Fibroblast of skin of left quadriceps (primary cell): ENCODE data around the gene SSBP4.

ENCODE experiments used
- DNase-seq, 2 experiments: peaks; one replicate each; pipeline ENCODE4 v3.0.0-alpha.2; 2013; ENCODE audit warnings: low read depth in 2 of 2

Gene SSBP4

GRCh38 chr19:18468517-18468916 lies 49.3 kb downstream of the SSBP4 start:
- no peak for DNase-seq

DNA sequence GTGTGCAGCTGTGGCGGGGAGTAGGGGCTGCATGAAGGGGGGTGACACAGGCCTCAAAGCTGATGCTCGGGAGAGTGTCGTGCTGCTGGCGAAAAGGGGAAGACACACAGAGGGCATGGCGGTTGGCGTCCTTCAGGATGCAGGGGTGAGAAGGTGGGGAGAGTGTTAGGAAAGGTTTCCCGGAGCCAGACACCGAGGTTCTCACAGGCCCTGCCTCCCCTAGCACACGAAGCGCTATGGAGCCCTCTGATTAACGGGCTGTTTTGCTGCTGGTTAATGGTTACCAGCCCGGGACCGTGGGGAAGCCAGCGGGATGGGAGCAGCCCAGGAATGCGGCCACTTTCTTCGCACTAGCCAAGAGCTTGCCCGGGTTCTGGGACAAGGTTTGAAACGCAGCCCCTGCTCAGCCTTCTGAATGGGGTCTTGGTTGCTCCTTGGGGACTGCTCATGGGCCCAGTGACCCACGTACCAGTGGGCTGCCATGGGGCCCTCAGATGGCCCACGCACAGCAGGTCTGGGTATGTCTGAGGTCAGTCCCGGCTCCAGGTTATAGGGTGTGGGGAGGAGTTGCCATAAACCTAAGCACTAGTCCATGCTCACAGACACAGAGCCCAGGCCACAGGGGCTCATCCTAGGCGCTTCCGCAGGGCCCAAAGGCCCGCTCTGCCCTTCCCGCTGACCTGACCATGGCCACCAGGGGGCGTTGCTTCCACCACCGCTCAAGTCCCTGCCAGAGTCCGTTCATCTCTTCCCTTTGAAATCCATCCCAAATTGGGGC lies 50.1 kb downstream of the SSBP4 start:
- DNase-seq = peak in 1 of 2 experiments; percentile 32

DNA sequence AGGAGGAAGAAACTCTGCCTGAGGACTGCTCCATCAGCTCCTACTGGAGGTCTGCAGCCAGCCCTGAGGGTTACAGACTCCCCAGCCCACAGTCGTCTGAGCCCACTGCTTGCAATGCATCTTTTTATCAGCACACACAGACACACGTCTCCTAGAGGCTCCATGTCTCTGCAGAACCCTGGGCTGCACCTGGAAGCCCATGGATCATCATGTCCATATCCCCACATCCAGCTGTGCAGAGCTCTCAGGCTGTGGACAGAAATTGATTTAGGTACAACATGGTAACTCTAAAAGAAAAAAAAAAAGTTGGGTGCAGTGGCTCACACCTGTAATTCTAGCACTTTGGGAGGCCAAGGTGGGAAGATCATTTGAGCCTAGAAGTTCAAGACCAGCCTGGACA lies 51.6 kb downstream of the SSBP4 start:
- no peak for DNase-seq

- DNase-seq = no peak
Observed at GRCh38 chr19:18473003-18473705, 54.0 kb downstream of the SSBP4 start.

GRCh38 chr19:18473706-18474087 lies 54.5 kb downstream of the SSBP4 start:
- DNase-seq = no peak

DNA sequence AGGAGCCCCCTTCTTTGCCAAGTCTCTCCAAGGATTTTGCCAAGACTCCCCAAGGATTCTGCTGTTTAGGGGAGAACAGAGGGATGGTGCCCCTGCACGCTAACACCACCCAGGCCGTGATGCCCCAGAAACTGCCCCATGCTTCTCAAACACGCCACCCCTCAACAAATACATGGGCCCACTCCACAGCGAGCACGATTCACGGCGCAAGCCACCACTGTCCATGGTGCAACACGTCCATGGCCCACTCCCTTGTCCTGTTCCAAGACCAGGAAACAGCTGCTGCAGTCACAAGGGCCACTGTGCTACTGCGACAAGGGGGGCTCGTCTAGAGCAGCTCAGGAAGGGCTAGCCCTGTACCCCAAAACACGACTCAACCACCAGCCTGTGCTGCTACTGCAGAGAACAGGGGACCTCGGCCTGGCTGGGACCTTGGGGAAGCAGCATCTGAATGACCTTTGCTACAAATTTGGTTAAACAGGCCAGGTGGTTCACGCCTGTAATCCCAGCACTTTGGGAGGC lies 55.2 kb downstream of the SSBP4 start:
- DNase-seq = no peak

DNA sequence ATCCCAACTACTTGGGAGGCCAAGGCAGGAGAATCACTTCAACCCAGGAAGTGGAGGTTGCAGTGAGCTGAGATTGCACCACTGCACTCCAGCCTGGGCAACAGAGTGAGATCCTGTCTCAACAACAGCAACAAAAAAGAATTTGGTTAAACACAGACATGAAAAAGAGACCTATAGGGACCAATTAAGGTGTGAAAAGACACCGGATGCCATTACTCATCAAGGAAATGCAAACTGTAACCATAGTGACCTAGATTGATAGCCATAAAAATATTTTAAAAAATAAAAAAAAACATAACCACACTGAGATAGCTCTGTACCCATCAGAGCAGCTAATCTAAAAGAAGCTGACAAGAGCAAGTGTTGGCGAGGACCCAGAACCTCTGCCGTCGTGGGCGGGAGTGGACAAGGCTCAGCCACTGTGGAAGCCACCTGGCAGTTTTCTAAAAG lies 55.8 kb downstream of the SSBP4 start:
- no peak for DNase-seq

DNA sequence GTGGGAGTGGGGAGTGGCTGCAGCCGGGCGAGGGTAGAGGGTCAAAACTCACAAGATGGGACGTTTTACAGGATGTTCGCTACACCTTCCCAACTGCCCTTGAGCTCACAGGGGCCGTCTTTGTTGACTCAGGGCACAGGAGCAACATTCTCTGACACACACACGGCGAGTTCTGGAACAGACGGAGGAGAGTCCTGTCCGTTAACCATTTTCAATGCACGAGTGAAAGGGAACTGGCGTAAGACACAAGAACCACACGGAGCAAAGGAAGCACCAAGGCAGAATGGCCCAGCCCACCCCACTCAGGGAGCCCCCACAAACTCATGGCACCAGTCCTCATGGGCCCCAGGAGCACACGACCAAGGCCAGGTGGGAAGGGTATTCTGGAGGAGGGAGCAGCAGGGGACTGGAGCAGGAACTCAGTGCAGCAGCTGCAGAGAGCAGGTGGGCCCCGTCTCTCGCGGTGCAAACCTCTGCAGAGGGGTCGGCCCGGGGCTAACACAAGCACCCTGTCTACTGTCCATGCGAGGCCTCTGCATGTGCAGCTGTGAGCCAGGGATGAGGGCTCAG lies 56.6 kb downstream of the SSBP4 start:
- DNase-seq = no peak

DNA sequence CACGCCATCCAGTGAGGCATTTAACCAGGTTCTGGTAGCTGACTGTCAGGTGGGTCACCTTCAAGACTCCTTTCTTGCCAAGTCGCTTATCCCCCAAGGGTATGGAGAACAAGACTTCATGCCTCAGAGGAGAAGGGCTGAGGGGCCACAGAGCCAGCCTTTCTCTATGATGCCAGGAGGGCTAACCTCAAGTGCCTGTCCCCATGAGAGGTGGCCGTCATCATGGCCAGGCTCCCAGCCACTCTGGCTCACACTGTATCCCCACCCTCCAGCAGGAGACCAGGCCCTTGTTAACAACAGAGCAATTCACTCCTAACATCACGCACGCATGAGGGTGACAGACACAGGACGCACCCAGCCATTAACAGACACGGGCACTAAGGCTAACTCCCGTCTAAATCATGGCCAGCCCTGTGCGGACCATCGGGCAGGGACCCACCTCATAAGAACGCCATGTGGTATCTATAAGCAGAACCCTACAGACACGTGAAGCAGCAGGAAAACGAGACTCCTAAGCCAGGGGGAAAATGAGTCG lies 57.4 kb downstream of the SSBP4 start:
- no peak for DNase-seq

DNA sequence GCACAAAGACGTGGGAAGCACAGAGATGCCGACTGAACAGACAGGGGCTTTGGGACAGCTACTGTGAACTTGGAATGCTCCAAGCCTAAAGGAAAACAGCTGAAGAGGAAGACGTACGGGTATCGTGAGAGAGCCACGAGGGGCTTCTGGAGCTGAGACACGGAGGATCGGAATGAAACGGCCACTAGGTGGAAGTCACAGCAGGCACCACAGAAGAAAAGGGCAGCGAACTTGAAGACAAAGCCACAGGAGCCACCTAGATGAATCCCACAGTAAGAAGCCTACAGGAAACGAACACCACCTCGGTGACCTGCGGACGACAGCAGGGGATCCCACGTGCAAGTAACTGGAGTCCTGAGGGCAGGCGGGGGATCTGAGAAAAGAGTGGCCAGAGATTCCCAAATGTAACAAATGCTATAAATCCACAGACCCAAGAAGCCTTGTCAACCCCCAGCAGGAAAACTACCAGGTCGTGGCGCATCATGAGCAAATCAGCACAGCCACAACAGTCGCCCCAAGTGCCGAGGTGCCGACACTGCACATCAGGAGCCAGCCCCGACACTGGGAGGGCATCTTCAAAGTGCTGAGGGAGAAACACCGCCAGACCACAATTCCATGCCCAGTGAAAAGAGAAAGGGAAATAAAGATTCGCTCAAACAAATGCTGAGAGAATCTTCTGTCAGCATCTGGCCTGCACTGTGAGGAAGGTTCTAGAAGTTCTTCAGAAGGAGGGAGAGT lies 58.0 kb downstream of the SSBP4 start:
- no peak for DNase-seq

DNA sequence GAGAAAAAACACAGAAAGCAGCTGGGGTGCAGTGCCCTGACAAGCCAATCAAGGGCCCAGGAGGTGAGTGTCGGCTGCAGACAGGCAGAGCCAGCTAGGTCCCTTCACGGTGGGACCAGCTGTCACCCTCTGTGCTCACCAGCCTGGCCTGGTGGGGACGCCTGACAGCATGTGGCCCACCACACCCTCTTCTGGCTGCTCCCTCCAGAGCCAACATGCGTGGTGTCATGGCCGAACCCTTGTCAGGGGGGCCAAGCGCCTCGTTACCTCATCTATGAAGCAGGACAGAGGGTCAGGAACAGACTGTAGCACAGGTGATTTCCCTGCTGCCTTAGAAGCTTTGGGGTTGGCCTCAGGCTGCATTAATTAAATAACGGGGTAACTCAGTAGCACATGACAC lies 58.8 kb downstream of the SSBP4 start:
- DNase-seq = no peak

DNA sequence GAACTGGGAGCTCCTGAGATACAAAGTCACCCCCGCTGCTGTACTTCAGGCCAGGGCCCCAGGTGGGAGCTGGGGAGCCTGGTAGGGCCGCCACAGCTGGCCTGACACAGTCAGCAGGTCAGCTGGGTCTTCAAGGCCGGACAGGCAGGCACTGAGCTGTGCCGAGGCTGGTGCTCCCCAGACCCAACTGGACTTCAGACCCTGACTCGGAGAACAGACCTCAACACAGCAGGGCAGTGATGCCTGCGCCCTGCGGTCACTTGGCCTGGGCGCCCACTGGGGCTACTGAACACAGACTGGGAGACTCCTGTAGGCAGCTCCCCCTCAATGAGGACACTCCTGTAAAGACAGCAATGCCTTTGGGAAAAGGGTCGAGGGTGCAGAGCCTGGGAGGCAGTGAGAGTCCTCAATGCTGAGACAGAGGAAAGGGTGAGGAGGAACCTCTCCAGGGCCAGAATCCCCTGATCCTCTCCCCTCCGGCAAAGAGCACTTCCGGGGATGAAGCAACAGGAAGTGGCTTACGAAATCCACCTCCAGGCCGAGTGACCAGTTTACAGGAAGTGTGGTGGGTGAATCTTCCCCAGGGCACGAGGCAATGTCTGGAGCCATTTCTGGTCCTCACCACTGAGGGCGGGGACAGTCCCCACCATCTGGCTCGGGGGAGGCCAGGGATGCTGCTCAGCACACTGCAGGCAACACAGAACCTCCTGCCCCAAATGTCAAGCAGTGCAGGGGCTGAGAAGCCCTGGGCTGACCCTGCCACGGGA lies 59.5 kb downstream of the SSBP4 start:
- DNase-seq = peak; percentile 54 to 62

DNA sequence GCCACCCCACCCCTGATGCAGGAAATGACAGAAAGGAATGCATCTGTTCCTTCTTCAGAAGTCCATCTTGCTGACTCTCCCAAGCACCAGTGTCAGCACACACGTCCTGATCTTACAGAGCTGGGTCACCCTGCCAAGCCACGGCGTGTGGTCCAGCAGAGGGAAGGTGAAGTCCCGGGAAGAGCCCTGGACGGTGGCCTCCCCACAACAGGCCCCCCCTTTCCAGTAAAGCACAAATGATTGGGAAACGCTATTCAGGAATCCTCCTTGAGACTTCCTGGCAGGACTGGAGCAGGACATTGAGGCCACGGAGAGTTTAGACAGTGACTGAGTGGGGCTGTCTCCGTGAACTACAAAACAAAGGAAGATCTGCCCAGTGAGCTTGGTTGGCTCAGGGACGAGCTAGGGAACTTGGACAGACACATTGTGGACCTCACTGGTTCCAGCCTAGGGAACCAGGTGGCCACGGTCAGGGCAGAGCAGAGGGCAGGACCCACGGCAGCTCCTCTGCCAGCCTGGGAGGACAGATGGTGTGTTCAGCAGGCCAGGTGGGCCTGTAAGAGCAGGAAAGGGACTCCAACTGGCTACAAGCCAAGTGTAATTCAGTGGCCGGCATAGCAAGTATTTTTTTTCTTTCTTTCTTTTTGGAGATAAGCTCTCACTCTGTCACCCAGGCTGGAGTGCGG lies 61.0 kb downstream of the SSBP4 start:
- DNase-seq = no peak

DNA sequence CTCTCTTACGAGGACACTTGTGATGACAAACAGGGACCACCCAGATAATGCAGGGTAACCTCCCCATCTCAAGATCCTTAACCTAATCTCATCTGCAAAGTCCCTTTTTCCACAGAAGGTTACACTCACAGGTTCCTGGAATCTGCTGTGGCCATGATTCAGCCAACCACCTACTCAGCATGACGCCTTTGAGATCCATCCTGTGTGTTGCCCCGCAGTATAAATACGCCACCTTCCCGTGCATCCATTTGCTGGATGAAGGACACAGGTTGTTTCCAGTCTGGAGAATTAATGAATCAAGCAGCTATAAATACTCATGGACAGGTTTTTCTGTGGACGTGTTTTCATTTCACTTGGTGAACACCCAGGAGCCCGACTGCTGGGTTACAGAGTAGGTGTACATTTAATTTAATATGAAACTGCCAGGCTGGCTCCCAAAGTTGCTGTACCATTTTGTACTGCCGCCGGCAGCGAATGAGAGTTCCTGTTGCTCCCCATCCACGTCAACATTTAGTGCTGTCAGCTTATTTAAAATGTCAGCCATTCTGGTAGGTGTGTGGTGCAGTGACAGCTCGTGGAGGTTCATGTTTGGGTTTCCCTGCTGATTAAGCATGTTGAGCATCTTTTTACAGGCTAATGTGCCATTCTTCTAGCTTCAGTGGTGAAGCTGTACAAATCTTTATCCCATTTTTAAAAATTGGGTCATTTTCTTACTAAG lies 62.5 kb downstream of the SSBP4 start:
- no peak for DNase-seq

DNA sequence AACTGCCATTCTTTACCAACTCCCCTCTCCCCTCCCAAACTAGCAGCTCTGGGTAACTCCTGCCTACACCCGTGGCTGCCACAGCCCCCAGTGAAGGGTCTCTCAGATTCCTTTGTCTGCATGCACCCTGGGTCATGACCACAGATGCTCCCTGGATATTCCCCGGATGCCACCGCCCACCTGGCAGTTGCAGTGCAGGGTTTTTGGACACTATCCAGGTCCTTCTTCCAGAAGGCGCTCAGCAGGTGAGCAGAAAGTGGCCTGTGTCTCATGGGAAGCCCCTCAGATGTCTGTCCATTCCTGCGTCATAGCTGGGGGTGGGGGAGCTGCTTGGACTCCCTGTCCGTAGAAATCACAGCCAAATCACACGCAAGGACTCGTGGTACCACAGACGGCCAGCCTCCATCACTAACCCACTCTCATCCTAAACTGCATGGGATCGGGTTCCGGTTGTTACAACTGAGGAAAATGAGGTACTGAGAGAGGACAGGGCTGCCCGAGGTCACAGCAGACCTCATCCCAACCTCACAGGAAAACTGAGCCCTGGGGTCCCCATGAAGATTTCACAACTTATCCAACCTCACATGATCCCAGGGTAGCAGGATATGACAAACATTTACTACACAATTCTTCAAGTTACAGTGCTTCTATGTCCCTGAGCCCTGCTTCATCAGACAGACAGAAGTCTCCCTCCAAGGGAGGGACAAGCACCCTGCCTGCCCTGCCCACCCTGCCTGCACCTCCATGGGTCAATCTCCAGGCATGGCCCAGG lies 64.1 kb downstream of the SSBP4 start:
- no peak for DNase-seq
